ACC112 (cell line): ENCODE measurements around the gene HORMAD2.

Source experiments
- H2AFZ ChIP-seq: fragments of 200-600 bp; sonication (generic); one replicate; pipeline ENCODE4 v1.6.0; 2017; ENCODE audit warnings: antibody characterized with exemption, low read length; ENCODE audit not compliant: unreplicated experiment
- H3K27ac ChIP-seq: fragments of 200-600 bp; sonication (generic); 2 replicates; pipeline ENCODE4 v1.5.1; 2014; ENCODE audit warnings: low read depth, mild to moderate bottlenecking, antibody characterized with exemption, low read length, moderate library complexity
- H3K27me3 ChIP-seq: fragments of 200-600 bp; sonication (generic); 2 replicates; pipeline ENCODE4 v1.6.1; 2014; ENCODE audit warnings: mild to moderate bottlenecking, antibody characterized with exemption, low read length, moderate library complexity, mixed read lengths; ENCODE audit not compliant: insufficient read depth
- H3K36me3 ChIP-seq: fragments of 200-600 bp; sonication (generic); 2 replicates; pipeline ENCODE4 v1.6.1; 2016; ENCODE audit warnings: mild to moderate bottlenecking, antibody characterized with exemption, low read length, moderate library complexity, mixed read lengths; ENCODE audit not compliant: insufficient read depth
- H3K4me1 ChIP-seq: fragments of 200-600 bp; sonication (generic); one replicate; pipeline ENCODE4 v1.6.1; 2016; ENCODE audit warnings: low read length, mixed read lengths; ENCODE audit not compliant: insufficient read depth, unreplicated experiment, control insufficient read depth
- H3K4me3 ChIP-seq: fragments of 200-600 bp; sonication (generic); 2 replicates; pipeline ENCODE4 v1.5.1; 2014; ENCODE audit warnings: mild to moderate bottlenecking, low read depth, low read length
- H3K79me2 ChIP-seq: fragments of 200-600 bp; sonication (generic); one replicate; pipeline ENCODE4 v1.6.0; 2016; ENCODE audit warnings: low read length; ENCODE audit not compliant: control insufficient read depth, unreplicated experiment, insufficient read depth

HORMAD2 gene

DNA sequence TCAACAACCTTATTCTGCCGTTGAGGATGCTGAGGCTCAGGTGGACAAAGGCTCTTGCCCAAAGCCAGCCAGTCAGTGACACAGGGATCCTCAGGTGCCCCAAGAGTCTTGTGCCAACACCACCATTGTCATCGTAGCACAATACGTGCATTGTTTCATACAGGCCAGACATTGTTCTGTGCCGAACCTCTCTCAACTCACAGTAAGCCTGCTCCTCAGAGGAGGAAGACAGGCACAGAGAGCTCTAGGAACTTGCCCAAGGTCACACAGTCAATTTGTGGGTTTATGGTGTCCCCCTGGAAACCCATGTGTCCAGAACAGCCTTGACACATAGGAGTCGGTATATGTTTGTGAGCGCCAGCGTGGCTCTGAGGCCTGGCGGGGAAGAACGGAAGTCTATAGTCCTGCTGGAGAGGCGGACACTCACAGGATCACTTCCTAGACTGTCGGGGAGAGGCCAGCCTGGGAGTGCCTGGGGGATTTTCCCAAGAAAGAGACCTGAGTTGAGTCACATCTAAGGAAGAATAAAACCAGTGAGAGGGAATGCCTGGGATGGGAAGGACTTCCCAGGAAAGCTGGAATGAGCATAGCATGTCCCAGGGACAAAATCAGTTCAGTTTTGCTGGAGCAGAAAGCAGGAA is 146.0 kb downstream of the HORMAD2 start:
- no peak overlapping the region for H3K27ac ChIP-seq

More for the DNA sequence above, 146.0 kb downstream of the HORMAD2 start:
- H3K79me2 ChIP-seq: no peaks in the 10 kb centered on the region
- H3K36me3 ChIP-seq: no peaks in the 10 kb centered on the region
- H3K4me3 ChIP-seq: no peak overlapping the region
- H3K4me1 ChIP-seq: peaks cover 5% of the 10 kb centered on the region
- no peak overlapping the region for H2AFZ ChIP-seq
- no peaks in the 10 kb centered on the region for H3K27me3 ChIP-seq
